Measurements from ENCODE around the gene CASP5. TPM values are rescaled to one million over a fixed set of nuclear protein-coding genes. Genes with fewer than 3 reads are reported as not detected.
"Not testable (repeated sequence)": the region's sequence is repeated elsewhere in the genome, so short reads cannot be mapped to it uniquely, and the experiment has no call there.

CASP5 gene
- total RNA-seq, 8 experiments from 2014 or later: not detected

DNA sequence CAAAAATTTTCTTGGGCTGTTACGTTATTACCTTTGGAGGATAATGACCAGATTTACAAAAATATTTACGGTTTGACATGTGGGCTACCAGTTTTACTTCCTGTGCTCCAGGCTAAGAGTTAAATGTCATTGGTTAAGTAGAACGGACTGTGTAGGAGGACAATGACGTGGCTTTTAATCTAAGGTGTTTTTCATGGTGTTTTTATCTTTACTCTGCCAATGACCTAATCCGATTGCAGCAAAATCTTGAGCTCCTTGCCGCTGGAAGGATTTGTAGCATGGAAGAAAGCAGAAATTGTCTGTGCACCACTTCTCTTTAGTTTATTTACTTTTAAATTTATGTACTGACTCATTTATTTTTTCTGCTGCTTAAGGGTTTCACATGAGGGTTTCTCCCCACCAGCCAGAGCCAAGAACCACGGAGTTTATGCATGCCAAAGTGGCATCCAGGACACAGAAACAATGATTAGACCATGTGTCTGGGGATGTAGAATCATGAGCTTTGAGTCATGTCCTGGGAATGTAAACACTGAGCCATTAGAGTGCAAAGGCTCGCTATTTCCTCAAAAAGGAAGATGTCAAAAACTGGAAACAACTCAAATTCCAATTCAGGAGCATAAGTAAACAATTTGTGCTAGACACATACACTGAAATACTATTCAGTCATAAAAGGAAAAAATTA is 24.1 kb upstream of the CASP5 start:
- H3K27ac ChIP-seq: no peak overlapping the region
- ATAC-seq (replicated peaks in 6 of 8): peak; percentile 61 to 99 (median 83)
- no peak overlapping the region for H3K4me3 ChIP-seq
- H3K4me1 ChIP-seq (replicated peaks in 1 of 2): peaks cover 2 to 4% of the 10 kb centered on the region in 2 donors
- in situ Hi-C loops (cut with MboI; ENCODE audit: low pct_unique_long_range_greater_than_20kb in 2 of 9, low sequenced_read_pairs in 9 of 9, unreplicated experiment in 9 of 9): no loop called here
- 9 to 100% (median 56%) methylated on average over 2 to 8 of the region's 8 CpGs; no CpG with 5 or more reads in 1 of the 10 experiments for WGBS, 10 experiments

GRCh38 chr11:105045676-105046296 is 22.8 kb upstream of the CASP5 start:
- in situ Hi-C loops (cut with MboI; ENCODE audit: low pct_unique_long_range_greater_than_20kb in 2 of 9, low sequenced_read_pairs in 9 of 9, unreplicated experiment in 9 of 9): no loop called here
- Histone ChIP-seq H3K4me1 (replicated peaks in 1 of 2) (peaks cover 2 to 4% of the 10 kb centered on the region in 2 donors), H3K27ac (no peak overlapping the region), H3K4me3 (no peak overlapping the region)
- ATAC-seq (replicated peaks in 6 of 8): peak in 1 of 8 experiments; percentile 16
- WGBS, 10 experiments: 28 to 100% (median 86%) methylated on average over 1 to 5 of the region's 5 CpGs; no CpG with 5 or more reads in 4 of the 10 experiments

- H3K27ac ChIP-seq; in situ Hi-C loops (cut with MboI; ENCODE audit: low pct_unique_long_range_greater_than_20kb in 2 of 9, low sequenced_read_pairs in 9 of 9, unreplicated experiment in 9 of 9); H3K4me3 ChIP-seq; H3K4me1 ChIP-seq (replicated peaks in 1 of 2): not testable (repeated sequence)
- WGBS, 10 experiments: 14 to 100% (median 77%) methylated on average over 1 to 4 of the region's 5 CpGs
- ATAC-seq (replicated peaks in 6 of 8): peak in 7 of 8 experiments; percentile 2 to 98 (median 54)
Measured at GRCh38 chr11:105044557-105045524, 21.9 kb upstream of the CASP5 start, which contains the start of gene CARD16. CARD16 (minus strand) TSS chr11:105045335; CDS start chr11:105045297, 38 bp downstream.

DNA sequence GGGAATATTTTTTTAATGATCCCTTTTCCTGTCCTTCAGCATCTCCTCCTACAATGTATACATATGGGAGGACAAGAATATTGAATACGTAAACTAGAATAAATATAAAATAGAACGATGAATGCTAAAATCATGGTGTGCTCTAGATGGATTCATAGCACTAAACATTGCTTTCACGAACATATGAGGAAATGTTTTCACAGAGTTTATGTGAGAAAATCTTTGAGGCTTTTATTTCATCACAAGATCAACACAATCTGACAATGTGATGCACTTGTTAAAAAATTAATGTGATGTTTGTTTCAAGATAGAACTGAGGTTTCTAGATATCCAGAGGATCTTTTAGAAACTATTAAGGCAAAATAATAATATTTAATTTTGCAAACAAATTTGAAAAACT is 19.2 kb upstream of the CASP5 start:
- H3K27ac ChIP-seq: no peak overlapping the region
- in situ Hi-C loops (cut with MboI; ENCODE audit: low pct_unique_long_range_greater_than_20kb in 2 of 9, low sequenced_read_pairs in 9 of 9, unreplicated experiment in 9 of 9): no loop called here
- WGBS, 10 experiments: 0 to 95% (median 57%) methylated on average over 3 of the region's 3 CpGs
- H3K4me3 ChIP-seq: no peak overlapping the region
- H3K4me1 ChIP-seq (replicated peaks in 1 of 2): peaks cover 0 to 2% of the 10 kb centered on the region in 2 donors
- ATAC-seq (replicated peaks in 6 of 8): no peak

DNA sequence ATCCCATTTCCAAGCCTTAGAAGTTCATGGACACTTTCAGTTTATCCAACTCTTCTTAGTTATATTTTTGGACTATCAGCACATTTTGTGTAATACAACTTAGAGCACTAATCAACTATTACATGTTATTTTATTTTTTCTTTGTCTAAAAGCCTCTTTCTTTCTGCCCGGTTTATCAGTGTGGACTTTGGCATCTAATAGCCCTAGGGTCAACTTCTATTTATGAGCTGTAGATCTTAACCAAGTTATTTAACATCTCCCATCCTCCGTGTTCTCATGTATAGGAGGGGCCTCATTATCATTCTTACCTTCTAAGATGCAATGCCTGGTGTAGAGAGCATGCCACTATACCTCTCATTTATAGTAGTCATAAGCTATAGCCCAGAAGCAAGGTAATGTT is 17.7 kb upstream of the CASP5 start:
- no peak overlapping the region for H3K4me3 ChIP-seq
- H3K4me1 ChIP-seq (replicated peaks in 1 of 2): peaks cover 0 to 2% of the 10 kb centered on the region in 2 donors
- no peak for ATAC-seq (replicated peaks in 6 of 8)
- in situ Hi-C loops (cut with MboI; ENCODE audit: low pct_unique_long_range_greater_than_20kb in 2 of 9, low sequenced_read_pairs in 9 of 9, unreplicated experiment in 9 of 9): no loop called here
- 36 to 93% (median 50%) methylated on average over 1 to 2 of the region's 2 CpGs; no CpG with 5 or more reads in 2 of the 10 experiments for WGBS, 10 experiments
- H3K27ac ChIP-seq: no peak overlapping the region

DNA sequence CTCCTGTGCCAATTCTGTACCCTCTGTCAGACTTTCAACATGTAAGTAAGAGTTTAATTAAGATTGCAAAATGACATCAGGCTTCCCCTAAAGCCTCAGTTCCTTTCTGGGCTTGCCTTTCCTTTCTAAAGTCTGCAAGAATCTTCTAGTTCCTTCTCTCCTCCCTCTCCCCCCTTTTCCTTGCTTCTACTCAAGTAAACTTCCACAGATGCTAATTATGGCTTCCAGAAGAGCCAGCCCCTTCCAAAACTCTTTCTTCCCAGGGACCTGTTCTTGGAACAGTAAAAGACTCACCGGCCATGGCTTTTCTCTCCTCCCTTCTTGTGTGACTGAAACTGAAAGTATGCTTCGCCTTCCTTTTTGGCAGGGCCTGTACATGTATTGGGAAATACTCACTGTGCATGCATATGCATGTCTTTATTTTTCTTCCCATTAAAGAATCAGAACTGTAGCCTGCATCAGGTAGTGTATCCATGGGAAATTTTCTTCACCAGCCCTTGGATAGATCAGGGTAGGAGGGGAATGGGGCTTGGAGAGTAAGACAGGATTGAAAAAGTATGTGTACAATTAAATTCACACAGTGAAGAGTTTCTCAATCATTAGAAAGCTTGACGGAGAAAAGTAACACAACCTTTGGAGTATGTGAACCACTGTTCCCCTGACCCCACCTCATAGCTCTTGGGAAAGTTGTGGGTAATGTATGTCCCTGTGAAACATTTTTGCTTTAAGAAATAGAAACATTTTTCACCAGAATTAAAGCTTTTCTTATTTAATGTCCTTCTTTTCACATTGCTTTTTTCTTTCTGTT is 12.0 kb upstream of the CASP5 start, which contains the start of gene CASP1:
TSS of gene CASP1 (minus strand) at position 332 of the 808 bp plus-strand sequence. CDS start at position 301, 31 bp downstream.
- Histone ChIP-seq H3K27ac (no peak within 1 kb of the TSS), H3K4me3 (no peak within 1 kb of the TSS), H3K4me1 (replicated peaks in 1 of 2) (no peaks in the 10 kb centered on the region)
- 0 to 88% (median 71%) methylated on average over 1 to 3 of the region's 3 CpGs; no CpG with 5 or more reads in 1 of the 10 experiments for WGBS, 10 experiments
- ATAC-seq (replicated peaks in 6 of 8): peak in 3 of 8 experiments; percentile 97 to 99 (median 98)
- in situ Hi-C loops (cut with MboI; ENCODE audit: low pct_unique_long_range_greater_than_20kb in 2 of 9, low sequenced_read_pairs in 9 of 9, unreplicated experiment in 9 of 9): no loop called here

GRCh38 chr11:105034388-105034787 is 11.4 kb upstream of the CASP5 start:
- in situ Hi-C loops (cut with MboI; ENCODE audit: low pct_unique_long_range_greater_than_20kb in 2 of 9, low sequenced_read_pairs in 9 of 9, unreplicated experiment in 9 of 9); H3K4me3 ChIP-seq; H3K4me1 ChIP-seq (replicated peaks in 1 of 2); H3K27ac ChIP-seq: not testable (repeated sequence)
- WGBS, 10 experiments: 8 to 100% (median 94%) methylated on average over 1 to 2 of the region's 2 CpGs; no CpG with 5 or more reads in 5 of the 10 experiments
- peak in 4 of 8 experiments; percentile 12 to 74 (median 28) for ATAC-seq (replicated peaks in 6 of 8)

DNA sequence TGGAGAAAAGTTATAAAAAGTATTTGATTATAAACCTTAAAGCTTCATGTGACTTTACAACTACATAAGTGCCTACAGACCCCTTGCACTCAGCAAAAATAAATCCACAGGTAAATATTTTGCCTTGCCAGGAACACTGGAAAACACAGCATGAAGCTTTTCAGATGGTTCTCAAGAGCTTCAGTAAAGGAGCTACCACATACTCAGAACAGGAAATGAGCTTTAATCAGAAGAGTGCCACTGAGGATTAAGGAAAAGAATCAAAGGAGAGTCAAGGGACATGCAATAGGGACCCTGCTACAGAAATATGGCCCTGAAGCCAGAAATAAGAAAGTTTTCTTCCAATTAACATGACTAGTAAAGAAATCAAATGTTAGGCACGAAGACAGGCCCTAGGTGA is 10.8 kb upstream of the CASP5 start:
- Histone ChIP-seq H3K4me1 (replicated peaks in 1 of 2) (no peaks in the 10 kb centered on the region), H3K4me3 (no peak overlapping the region), H3K27ac (no peak overlapping the region)
- ATAC-seq (replicated peaks in 6 of 8): no peak
- 50 to 86% (median 75%) methylated on average over 1 of the region's 1 CpG; no CpG with 5 or more reads in 6 of the 10 experiments for whole genome bisulfite sequencing, 10 experiments
- in situ Hi-C loops (cut with MboI; ENCODE audit: low pct_unique_long_range_greater_than_20kb in 2 of 9, low sequenced_read_pairs in 9 of 9, unreplicated experiment in 9 of 9): no loop called here

DNA sequence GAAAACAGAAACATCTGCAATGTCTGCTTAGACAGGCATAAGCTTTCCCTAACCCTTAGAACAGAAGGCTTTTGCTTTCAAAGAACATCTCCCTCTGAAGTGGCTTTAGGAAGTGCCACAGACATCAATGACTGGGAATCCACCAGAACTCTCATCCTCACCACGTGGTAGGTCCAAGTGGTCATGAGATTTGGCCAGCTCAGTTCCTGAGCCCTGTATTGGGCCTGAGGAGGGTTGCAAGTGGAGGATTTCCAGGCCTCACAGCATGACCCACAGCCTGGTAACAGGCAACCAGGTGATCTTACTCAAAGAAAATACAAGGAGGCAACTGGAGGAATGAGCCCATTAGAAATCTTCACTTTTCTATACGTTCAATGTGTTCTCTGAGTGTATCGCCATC is 10.4 kb upstream of the CASP5 start:
- H3K4me1 ChIP-seq (replicated peaks in 1 of 2): no peaks in the 10 kb centered on the region
- H3K4me3 ChIP-seq: no peak overlapping the region
- no peak for ATAC-seq (replicated peaks in 6 of 8)
- in situ Hi-C loops (cut with MboI; ENCODE audit: low pct_unique_long_range_greater_than_20kb in 2 of 9, low sequenced_read_pairs in 9 of 9, unreplicated experiment in 9 of 9): no loop called here
- no peak overlapping the region for H3K27ac ChIP-seq
- 57 to 87% (median 83%) methylated on average over 1 to 3 of the region's 3 CpGs; no CpG with 5 or more reads in 1 of the 10 experiments for WGBS, 10 experiments

- ATAC-seq (replicated peaks in 6 of 8): no peak
- in situ Hi-C loops (cut with MboI; ENCODE audit: low pct_unique_long_range_greater_than_20kb in 2 of 9, low sequenced_read_pairs in 9 of 9, unreplicated experiment in 9 of 9): no loop called here
Measured at GRCh38 chr11:105032495-105032894, 9.5 kb upstream of the CASP5 start.

DNA sequence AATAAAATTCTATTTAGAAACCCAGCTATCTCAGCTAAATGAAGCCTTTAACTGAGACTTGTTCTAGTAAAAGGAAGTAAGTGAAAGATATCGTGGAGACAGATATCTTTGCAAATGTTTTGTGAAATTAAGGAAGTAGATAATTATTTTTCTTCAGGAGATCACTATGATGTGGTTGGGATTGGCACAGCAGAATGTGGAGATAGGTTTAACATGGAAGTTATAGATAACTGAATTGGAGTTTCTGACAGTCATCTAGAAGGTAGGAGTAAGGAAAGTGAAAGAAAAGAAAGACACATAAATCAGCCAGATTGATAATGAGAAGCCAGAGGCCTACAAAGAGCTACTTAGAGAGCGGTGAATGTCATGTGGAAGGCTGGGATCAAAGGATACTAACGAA is 4.7 kb upstream of the CASP5 start:
- Histone ChIP-seq H3K4me3 (no peak overlapping the region), H3K4me1 (replicated peaks in 1 of 2) (no peaks in the 10 kb centered on the region), H3K27ac (no peak overlapping the region)
- in situ Hi-C loops (cut with MboI; ENCODE audit: low pct_unique_long_range_greater_than_20kb in 2 of 9, low sequenced_read_pairs in 9 of 9, unreplicated experiment in 9 of 9): no loop called here
- ATAC-seq (replicated peaks in 6 of 8): no peak
- WGBS, 10 experiments: 43 to 90% (median 82%) methylated on average over 1 to 3 of the region's 3 CpGs; no CpG with 5 or more reads in 1 of the 10 experiments

More at GRCh38 chr11:105032495-105032894, 9.5 kb upstream of the CASP5 start:
- WGBS, 10 experiments: 83 to 100% (median 100%) methylated on average over 1 to 2 of the region's 2 CpGs; no CpG with 5 or more reads in 1 of the 10 experiments
- Histone ChIP-seq H3K27ac (no peak overlapping the region), H3K4me3 (no peak overlapping the region), H3K4me1 (replicated peaks in 1 of 2) (no peaks in the 10 kb centered on the region)

- 43 to 100% (median 88%) methylated on average over 1 of the region's 1 CpG; no CpG with 5 or more reads in 7 of the 10 experiments for WGBS, 10 experiments
- in situ Hi-C loops (cut with MboI; ENCODE audit: low pct_unique_long_range_greater_than_20kb in 2 of 9, low sequenced_read_pairs in 9 of 9, unreplicated experiment in 9 of 9): no loop called here
- ATAC-seq (replicated peaks in 6 of 8): no peak
- Histone ChIP-seq H3K27ac (no peak overlapping the region), H3K4me1 (replicated peaks in 1 of 2) (no peaks in the 10 kb centered on the region), H3K4me3 (no peak overlapping the region)
Measured at GRCh38 chr11:105024394-105024793, 1.4 kb upstream of the CASP5 start.

All from motor neuron (in vitro differentiated cells).